ENCODE data around the gene ETS1.

Gene ETS1

DNA sequence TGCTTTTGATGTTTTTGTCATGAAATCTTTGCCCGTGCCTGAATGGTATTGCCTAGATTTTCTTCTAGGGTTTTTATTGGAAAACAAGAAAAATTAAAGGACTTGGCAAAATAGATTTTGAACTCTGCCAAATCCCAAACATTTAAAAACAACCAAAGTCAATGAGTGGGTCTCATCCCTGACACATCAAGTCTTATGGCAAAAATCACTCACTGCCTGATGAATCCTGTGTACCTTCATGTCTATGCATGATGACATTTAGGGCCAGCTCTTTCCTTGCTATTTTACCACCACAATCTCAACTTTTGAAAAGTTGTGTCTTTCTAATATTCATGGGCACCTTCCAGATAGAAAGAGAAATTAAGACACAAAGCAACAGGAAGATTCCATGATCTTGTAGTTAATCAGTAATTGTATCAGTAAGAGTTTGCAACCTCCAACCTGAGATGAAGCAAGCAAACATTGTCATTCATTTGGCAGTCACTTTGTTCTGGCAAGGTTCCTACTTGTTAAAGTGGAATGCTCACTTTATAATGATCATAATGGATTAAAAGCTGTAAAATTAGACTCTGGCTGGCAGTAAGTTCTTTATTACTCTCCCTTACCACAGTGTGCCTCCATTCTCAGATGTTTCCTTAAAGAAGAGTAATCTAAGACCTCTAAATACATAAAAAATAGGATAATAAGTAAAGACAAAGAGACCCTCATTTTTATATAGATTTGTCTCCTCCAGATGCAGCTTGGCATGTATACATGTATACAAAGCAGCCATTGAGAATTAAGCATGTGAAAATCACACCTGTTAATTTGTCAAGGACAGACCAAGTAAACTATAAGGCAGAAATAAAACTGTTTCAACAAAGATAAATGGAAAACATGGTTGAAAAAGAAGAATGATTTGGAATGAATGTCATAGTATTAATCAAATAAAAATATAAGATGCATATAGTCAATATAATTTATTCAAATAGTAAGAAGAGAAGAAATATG, 51.6 kb downstream of the ETS1 start:
- no peak for DNase-seq

DNA sequence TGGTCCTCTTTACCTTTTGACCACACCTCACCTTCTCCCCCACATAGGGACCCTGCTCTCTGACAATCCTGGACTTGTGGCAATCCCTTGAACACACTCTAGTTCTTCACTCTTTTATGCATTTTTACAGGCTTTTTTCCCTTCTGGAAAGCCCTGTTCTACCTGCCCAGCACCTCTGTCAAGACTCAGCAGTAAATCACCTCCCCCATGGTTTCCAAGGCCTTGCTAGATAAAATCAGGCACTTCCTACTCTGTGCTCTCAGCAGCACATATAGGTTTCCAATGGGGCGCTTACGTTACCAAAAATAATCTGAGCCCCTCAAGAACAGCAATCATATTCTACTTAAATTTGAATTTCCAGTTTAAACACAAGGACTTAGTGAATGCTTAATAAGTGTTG, 53.9 kb downstream of the ETS1 start:
- DNase-seq: no peak

DNA sequence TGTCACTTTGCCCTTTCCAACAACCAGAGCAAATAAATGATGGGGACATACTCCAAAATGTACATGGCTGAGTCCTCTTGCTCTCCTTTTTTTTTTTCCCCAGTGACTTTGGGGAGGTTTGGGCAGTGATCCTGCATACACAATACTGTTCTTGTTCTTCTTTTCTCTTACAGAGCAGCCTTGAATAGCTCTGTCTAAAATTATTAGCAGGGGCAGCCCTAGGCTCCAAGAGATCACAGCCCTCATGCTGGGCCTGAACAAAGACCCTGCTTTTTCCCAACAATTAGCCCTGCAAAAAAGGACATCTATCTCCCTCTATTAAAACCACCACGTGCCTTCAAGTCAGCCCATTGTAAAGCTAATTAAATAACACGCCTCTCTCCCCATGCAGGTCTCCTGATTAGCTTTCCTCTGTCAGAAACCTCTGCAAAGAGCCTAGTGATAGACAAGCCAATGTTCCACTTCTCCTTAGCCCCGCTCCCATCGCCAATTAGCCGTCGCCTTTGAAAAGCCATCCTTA, 54.7 kb downstream of the ETS1 start:
- DNase-seq: no peak

GRCh38 chr11:128532016-128532571, 55.3 kb downstream of the ETS1 start:
- DNase-seq: no peak

DNA sequence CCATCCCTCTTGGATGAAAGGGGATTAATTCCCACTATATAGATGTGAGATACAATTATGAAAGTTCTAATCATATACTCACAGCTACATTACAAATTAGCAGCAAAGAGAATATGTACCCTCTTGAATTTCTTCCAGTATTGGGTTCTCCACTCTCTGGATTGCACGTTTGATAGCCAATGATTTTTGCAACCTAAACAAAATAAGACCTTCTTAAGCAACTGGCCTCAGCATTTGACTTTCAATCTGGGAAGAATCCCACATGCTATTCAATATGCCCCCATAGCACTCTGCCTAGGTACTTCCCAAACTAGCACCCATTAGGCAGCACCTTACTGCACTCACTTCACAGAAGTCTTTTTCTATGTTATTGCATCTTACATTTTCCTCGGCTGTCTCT, 55.8 kb downstream of the ETS1 start:
- no peak for DNase-seq

DNA sequence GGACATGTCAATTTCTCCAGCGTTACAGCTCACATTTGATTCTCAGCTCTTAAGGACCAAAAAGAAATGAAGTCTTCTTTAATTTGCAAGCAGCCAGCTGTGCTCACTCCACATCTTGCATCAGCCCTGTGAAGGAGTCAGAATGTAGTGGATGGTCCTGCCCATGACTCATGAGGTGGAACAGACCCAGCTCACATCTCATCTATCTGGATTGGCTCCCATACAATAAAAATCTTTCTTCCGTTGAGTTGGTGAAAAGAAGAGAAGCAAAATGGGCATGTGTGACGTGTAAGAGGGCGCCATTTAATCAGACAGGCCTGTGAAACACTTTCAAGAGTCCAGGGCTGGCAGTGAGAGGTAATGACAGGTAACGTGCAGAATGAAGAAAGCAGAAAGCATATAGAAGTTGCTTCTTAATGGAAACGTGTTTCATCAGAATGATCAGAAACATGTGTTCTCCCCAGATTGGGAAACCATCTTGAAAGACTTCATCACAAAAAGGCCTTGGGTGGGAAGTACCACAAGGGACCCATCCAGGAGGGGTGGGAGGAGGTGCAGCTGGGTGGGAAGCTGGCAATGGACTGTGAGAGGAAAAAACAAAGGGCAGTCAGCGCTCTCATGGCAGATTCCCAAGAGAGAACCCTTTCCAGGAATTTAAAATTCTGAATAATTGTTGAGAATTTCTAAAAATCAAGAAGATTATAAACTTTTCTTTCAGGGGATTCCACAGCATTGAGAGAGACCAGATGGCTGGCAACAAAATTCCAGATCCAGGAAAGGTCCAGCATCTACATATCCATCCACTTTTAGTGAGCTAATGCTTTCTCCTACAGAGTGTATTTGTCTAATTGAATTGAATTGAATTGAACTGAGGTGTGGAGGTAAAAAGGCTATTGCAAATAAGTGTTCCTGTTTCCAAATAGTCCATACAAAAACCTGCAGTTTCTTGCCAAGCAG, 57.0 kb downstream of the ETS1 start:
- DNase-seq: no peak

DNA sequence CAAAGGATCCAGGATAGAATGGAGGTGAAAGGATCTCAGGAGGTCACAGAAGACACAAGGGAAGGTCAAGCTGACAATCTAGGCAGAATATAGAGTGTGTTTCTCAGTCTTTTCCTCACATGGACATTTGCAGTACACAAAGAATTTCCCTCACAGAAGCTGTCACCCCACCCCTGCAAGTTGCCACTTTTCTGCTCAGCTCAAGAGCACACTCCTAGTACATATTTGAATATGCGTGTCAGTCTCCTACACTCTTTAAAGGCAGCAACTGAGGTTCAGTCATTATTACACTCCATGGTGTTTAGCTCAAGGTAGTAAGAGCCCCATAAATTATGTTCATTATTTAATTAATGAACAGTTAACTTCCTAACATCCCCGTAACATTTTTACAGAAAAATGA, 59.1 kb downstream of the ETS1 start:
- no peak for DNase-seq

- DNase-seq: no peak
Measured at GRCh38 chr11:128527046-128527445, 60.3 kb downstream of the ETS1 start.

- no peak for DNase-seq
Measured at GRCh38 chr11:128525411-128526243, 61.7 kb downstream of the ETS1 start.

DNA sequence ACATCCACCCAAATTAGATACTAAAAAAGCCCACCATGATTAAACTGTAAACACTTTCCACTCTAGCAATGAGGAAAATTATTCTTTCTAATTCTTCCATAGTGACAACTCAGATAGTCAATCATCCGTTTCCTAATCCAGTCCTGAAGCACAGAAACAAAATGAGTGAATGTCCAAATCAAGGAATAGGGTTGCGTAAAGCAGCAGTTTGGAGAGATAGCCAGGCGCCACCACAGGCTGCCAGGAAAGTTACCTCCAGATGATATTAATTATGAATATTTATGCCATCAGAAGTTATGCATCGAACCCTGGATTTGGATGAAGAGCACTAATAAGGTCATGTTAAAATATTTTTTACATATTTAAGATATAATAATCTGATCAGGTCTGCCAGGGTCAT, 63.2 kb downstream of the ETS1 start:
- DNase-seq: no peak

DNA sequence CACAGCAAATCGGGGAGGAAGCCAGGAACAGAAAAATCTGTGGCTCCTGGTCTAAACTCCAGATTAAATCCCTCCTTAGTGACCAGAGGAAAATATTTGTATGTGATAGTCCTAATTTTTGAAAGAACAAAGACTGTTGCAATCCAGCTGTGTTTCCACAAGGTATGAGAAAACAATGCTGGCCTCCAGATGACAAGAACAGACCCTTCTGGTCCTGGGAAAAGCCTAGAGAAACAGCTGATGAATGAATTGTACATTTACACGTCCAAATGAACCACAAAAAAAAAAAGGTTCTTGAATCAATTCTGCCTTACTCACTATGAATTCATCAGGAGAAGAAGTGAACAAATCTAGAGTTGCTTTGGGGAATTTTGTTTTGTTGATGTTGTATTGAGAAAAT, 63.7 kb downstream of the ETS1 start:
- no peak for DNase-seq

DNA sequence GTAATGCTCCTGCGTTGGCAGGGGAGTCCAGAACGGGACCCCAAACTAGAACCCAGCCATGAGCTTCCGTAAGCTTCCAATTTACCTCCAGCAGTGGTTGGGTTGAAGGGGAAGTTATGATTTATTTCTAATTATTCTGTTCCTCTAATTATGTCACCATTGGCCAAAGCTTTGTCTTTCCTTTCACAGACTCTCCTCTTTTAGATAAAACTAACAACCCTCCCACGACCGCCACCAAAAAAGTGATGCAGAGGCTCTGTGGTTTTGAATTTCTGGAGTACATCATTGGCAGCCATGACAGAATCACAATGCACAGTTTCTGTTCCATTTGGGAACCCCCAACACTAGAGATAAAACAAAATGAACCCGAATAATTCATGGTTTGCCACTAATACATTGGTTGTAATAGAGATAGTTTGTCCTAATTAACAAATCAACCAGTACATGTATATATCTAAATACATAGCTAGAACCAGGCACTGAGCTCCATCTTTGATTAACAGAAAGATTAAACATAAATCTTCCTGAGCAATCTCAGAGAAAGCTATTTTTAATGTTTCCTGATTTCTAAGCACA, 64.3 kb downstream of the ETS1 start:
- DNase-seq: no peak

DNA sequence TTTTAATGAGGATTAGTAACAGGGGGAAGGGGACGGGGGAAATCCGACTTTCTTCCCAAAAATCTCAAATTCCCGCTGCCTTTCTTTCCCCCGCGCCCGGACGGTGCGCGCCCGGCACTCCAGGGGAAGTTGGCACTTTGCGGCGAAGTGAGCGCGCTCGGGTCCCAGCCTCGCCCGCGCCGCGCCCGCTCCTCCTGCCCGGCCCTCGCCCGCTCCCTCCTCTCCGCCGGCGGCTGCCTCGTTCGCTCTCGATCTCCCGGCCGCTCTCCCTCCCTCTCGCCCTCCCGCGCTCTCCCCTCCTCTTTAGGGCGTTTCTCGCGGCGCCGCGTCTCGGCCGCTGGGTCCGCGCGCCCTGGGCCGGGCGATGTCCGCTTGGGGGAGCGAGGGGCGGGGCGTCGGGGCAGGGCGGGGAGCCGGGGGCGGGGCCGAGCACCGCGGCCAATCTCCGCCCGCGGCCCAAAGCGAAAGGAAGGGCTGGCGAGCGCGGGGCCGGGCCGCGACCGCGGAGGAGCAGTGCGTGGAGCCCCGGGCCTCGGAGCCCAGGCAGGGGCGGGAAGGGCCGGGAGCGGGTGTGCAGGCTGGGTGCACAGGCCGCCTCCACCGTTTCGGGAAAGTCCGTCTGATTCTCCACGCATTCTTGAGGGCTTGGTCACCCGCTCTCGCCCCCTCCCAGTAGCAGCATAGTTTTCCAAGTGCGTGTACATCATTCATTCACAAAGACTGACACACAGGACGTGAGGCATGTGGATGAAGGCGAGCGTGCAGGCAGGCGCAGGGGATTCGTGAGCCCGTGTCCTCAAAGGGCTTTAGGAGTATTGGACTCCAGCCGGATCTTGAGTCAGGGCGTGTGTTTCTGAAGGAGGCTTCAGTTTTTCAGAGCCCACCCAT, 65.1 kb downstream of the ETS1 start:
- DNase-seq: peak; percentile 92

DNA sequence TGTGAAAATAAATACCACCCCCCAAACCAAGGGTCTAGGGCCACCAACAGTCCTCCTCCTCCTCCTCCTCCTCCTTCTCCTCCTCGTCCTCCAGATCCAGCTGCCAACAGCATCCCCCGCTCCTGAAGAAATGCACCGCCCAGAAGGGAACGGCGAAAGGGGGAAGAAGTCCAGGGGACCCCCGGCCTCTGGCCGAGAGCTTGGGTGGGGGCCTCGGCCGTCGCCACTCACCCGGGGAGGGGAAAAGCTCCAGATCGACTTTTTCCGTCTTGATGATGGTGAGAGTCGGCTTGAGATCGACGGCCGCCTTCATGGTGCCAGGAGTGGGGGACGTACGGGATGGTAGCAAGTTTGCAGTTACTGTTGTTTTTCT, 65.7 kb downstream of the ETS1 start:
- no peak for DNase-seq

GRCh38 chr11:128520888-128521681, 66.3 kb downstream of the ETS1 start:
- no peak for DNase-seq

- DNase-seq: no peak
Measured at GRCh38 chr11:128520206-128520887, 67.0 kb downstream of the ETS1 start.

DNA sequence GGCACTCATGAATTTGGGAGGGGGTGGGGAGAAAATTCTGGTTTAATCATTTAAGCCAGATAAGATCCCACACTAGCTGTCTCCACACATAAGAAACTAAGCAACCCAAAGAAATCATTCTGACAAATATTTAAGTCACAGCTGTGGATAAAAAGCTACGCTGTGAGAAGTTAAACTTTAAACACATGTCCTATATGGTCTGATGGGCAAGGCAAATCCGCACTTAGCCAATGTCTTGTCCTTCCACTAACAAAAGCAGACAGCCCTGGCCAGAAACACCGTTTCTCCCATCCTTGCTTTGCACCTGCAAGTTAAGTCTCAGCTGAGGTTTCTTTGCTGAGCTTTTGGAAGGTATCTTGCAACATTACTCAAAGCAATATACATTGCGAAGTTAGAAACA, 68.0 kb downstream of the ETS1 start:
- DNase-seq: no peak

DNA sequence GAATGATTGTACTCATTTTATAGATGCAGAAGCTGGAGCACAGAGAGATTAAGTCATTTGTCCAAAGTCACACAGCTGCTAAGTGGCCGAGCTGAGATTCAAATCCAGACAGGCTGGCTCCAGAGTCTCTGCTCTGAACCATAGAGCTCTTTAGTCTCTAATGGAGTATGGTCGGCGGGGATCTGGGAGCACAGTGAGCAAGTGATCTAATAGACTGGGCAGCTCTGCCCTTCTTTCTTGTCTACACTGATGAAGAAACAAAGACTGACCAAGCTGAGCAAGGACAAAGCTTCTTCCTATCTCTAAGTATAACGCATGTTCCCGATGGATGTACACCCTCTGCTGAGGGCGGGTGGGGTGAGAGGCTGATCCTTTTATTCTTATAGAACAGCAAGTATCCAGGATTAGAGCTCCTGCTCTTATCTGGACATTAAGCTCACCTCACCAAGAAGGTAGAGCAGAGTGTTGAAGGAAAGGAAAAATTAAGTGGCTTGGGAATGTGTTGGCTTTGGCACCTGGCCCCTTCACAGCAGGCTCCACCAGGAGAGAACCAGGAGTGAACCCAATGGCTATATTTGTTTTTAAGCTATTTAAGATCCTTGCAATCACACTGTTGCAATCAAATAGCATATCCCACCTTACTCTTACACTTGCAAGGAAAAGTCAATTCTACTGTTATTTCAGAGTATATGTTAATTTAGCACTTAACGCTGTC, 68.7 kb downstream of the ETS1 start:
- peak; percentile 30 for DNase-seq
